DMS114 treated with DMSO at 0.1 percent for 48 hours (cell line): ENCODE results near the gene P3H4.
A peak's percentile ranks its signal among the peaks of the same experiment; 100 is the strongest.
"Not testable (repeated sequence)": the region's sequence is repeated elsewhere in the genome, so short reads cannot be mapped to it uniquely, and the experiment has no call there.

ENCODE experiments used
- DNase-seq: peaks from one replicate; lab custom pipeline; 2025; ENCODE audit not compliant: unreplicated experiment; lab: John Stamatoyannopoulos, UW

P3H4 gene, protein sequence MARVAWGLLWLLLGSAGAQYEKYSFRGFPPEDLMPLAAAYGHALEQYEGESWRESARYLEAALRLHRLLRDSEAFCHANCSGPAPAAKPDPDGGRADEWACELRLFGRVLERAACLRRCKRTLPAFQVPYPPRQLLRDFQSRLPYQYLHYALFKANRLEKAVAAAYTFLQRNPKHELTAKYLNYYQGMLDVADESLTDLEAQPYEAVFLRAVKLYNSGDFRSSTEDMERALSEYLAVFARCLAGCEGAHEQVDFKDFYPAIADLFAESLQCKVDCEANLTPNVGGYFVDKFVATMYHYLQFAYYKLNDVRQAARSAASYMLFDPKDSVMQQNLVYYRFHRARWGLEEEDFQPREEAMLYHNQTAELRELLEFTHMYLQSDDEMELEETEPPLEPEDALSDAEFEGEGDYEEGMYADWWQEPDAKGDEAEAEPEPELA

DNA sequence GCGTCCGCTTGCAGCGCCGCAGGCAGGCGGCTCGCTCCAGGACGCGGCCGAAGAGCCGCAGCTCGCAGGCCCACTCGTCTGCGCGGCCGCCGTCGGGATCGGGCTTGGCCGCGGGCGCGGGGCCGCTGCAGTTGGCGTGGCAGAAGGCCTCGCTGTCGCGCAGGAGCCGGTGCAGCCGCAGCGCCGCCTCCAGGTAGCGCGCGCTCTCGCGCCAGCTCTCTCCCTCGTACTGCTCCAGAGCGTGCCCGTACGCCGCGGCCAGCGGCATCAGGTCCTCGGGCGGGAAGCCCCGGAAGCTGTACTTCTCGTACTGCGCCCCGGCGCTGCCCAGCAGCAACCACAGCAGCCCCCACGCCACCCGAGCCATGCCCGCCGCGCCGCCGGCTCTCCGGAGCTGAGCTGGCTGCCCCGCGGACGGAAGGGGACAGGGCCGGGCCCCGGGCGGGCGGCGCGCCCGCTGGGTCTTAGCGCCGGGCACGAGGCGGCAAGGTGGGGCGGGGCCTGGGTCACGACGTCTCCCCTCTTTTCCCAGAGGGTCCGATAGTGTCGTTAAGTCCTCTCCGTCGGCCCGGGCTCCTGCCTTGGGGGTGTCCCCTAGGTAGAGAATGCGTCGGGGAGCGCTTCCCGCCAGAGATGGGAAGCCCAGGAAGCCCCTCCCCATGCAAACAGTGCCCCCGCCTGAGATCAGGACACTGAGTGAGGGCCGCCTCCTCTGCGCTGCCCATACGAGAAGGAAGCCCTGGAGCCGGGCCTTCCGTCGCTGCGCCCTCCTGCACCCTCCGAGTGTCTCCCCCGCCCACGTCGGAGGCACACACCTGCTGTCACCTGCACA, at the start of gene P3H4:
TSS of gene P3H4 (minus strand) at position 401 of the 832 bp plus-strand sequence. CDS start at position 367, 34 bp downstream.
- peak; percentile 55 for DNase-seq

DNA sequence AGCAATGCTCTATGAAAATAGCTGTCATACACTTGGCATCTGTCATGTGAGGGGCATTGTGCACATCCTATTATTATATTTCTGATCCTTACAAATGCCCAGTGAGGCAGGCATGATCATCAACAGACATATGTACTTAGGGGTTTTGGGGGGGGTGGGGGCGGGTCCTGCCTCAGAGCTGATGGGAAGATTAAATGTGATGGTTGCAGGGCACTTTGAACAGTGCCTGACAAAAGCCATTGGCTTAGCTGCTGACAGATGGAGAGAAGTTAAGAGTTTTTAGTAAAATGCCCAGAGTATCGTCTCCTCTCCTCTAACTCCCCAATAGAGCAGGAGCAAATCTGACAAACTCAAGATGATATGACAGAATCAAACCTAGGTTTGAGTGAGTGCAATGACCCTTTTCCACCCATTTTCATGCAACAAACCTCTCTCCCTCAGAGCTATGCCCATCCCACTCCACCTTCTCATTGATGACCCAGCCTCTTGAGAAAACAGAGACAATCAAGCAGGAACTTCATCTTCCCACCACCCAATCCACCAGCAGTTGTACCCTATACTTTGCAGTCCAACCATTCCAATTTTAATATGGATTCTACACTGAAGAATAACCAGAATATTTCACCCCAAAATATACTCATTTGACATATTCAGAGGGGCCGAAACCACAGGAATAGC, 48.6 kb upstream of the P3H4 start:
- DNase-seq: no peak

DNA sequence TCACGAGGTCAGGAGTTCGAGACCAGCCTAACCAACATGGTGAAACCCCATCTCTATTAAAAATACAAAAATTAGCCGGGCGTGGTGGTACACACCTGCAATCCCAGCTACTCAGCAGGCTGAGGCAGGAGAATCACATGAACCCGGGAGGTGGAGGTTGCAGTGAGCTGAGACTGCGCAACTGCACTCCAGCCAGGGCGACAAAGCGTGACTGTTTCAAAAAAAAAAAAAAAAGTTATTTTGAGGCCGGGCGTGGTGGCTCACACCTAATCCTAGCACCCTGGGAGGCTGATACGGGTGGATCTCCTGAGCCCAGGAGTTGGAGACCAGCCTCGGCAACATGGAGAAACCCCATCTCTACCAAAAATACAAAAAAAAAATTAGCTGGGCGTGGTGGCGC, 39.6 kb upstream of the P3H4 start:
- not testable (repeated sequence) for DNase-seq

DNA sequence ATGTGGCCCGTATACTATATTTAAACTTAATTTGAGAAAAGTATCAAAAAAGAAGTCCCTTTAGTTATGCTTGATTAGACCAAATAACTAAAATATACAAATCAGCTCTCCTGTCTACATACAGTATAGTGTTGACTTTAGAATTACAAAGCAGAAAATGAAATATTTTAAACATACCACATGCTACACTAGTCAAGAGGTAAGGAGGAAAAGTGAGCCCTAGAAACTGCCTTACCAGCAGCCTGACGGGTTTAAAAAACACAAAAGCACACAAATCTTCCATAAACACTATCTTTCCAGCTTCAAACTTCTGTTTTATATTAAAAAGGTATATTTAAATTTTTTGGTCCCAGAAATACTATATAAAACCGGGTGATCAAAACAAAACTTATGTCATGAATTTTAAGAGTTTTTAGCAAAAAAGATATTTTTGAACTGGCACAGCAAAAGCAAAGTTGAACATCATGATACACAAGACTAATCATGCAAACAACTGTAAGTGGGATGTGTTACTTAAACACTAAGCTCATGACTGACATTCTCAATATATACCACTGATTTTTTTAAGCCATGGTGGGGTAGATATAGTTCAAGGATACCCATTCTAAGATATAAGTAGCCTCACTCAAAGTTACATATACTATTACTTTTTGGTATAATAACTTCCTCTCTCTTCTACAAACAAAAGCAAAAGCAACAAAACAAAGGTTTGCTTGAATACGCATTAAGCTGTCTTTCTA, 37.7 kb upstream of the P3H4 start:
- DNase-seq: no peak

DNA sequence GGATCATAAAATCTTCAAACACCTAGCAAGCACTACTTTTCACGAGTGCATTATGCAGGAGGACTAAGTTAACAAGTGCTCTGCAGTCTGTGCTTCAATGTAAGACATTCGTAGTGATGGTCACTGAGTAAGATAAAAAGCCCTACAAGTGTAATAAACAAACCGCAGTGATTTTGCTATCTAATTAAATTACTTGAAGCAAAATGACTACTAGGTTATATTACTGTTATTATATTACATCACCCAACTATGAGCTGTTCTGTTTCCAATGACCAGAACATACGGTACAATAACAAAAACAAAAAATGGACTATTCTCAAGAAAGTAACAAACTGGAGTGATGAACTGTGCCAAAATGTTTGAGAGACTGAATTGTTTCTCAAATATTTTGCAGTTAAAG, 37.0 kb upstream of the P3H4 start:
- DNase-seq: no peak

DNA sequence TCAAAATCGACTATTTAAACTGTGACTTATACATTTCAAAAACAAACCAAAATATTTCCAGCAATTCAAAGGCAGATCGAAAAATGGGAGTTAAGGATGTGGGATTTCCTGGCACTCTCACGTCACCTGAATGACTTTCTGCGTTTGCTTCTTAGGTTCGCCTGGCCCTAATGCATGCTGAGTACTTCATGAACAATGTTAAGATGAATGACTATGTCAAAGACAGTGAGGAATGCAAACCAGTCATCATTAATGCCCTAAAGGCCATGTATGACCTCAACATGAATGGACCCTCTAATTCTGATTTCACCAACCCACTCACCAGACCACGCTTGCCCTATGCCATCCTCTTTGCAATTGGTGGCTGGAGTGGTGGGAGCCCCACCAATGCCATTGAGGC, 33.2 kb upstream of the P3H4 start:
- DNase-seq: no peak

DNA sequence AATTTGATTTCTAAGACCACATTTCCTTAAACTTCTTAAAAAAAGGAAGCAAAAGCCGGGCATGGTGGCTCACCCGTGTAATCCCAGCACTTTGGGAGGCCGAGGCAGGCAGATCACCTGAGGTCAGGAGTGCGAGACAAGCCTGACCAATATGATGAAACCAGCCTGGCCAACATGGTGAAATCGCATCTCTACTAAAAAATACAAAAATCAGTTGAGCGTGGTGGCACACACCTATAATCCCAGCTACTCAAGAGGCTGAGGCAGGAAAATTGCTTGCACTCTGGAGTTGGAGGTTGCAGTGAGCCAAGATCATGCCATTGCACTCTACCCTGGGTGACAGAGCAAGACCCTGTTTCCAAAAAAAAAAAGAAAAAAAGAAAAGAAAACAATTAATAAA, 29.0 kb upstream of the P3H4 start:
- not testable (repeated sequence) for DNase-seq

DNA sequence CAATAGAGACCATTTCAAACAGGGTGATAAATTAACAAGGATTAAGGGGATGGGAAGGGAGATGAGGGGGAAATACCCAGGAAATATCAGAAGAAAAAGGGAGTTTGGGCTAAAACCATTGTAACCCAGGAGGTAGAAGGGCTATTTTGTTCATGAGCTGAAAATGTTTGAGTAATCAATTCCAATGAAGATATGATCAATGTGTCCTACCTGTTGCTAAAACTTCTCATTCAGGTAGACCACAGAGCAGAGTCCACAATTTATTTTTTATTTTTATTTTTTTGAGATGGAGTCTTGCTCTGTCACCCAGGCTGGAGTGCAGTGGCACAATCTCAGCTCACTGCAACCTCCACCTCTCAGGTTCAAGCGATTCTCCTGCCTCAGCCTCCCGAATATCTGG, 27.7 kb upstream of the P3H4 start:
- not testable (repeated sequence) for DNase-seq

DNA sequence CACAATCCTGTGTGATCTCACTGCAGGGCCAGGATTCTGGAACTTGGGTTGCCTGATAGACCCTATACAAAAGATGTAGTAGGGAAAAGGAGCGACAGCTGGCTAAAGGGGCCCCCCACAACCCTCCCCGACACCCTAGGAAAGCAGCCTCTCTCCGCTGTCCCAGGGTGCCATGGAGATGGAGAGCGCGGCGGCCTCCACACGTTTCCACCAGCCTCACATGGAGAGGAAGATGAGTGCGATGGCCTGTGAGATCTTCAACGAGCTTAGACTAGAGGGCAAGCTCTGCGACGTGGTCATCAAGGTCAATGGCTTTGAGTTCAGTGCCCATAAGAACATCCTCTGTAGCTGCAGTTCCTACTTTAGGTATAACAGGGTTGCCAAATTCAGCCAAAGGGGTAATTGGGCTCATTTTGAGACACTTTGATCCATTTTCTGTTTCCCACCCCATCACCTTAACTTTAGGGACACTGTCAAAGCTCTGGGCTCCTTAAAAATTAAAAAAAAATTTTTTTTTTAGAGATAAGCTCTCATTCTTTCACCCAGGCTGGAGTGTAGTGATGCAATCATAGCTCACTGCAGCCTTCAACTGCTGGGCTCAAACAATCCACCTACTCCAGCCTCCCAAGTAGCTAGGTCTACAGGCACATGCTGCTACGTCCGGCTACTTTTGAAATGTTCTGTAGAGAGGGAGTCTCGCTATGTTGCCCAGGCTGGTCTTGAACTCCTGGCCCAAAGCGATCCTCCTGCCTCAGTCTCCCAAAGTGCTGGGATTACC, 26.2 kb upstream of the P3H4 start, which contains the start of gene KLHL10:
TSS of gene KLHL10 (plus strand) at position 65 of the 778 bp plus-strand sequence. CDS start at position 173, 108 bp downstream.
- DNase-seq: no peak

DNA sequence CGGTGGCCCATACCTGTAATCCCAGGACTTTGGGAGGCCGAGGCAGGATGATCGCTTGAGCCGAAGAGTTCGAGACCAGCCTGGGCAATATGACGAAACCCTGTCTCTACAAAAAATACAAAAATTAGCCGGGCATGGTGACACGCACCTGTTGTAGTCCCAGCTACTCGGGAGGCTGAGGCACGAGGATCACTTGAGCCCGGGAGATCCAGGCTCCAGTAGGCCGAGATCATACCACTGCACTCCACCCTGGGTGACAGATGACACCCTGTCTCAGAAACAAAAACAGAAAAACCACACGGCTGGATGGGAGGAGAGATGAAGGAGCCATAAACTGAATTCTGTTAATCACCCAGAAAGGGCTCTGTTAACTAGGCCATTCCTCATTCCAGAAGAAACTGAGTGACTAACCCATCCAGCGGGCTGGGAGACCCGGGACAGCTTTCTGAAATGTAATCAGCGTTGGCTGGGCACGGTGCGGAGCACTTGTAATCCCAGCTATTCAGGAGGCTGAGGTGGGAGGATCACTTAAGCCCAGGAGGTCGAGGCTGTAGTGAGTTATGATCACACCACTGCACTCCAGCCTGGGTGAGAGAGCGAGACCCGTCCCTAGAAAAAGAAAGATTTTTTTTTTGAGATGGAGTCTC, 24.9 kb upstream of the P3H4 start:
- DNase-seq: no peak

DNA sequence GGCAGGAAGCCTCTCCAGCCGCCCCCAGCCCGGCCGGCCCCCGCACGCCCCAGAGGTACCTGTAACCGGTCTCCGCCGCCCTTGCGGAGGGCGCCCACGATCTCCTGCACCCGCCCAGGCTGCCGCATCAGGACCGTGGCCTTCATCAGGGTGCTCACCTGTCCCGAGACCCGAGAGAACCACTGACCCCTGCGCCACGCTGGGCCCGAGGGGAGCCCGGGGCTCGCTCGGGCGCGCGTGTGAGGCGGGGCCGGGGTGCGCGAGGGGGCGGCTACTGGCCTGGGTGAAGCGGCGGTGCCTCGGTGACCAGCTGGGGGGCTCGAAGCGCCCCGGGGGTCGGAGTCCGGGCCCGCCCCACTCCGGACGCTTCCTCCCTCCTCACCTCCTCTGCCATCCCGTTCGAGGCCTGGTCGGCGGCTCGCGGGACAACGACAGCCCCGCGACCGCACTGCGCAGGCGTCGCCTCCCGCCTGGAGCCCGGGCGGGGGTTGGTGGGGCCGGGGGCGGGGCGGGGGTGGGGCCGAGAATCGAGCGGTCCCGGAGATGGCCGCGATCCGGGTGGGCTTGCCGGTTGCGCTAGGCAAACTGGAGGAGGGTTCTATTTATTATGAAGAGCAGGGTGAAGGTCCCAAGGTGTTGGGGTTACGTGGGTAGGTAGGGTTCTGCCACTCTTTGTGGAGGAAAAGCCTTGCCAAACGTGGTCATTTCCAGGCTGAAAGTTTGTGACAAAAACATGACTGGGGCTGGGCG, 24.2 kb upstream of the P3H4 start, which contains the start of gene NT5C3B:
TSS of gene NT5C3B (minus strand) at position 433 of the 750 bp plus-strand sequence. CDS start at position 394, 39 bp downstream.
- DNase-seq: peak; percentile 33

DNA sequence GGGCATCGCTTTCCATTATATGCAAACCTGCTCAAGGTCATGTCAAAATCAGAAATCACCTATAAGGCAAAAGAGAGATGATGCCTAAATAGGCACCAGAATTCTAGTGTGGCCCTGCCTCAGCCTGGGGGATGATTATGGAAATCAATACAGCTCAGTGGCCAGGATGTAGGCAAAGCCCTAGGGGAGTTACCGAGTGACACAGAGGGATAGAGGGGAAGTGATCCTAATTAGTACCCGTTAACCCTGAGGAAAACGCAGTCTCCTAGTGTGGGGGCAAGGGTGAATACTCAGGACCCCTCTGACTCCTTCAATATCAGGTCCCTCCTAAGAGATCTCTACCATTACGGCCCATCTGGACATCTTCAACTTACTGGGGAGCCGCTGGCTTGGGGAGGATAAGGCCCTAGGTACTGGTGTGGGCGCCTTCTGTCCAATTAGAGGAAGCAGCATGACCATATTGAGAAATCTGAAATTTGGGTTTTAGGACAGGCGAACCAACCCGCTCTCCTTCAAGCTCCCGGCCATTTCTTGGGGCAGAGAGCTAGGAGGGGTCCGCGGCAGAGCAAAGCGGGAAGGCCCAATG, 23.6 kb upstream of the P3H4 start:
- no peak for DNase-seq

DNA sequence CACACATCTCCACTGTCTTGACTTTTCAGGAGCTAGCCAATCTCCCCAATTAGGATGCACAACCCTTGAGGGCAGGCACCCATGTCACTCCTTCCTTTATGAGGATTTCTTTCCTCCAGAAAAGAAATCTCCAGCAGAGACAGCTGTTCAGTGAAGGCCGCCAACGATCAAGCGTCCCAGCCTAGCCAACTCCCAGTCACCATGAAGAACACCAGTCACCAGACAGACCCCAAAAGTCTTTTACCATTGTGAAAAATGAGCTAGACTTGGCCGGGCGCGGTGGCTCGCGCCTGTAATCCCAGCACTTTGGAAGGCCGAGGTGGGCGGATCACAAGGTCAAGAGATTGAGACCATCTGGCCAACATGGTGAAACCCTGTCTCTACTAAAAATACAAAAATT, 18.2 kb upstream of the P3H4 start:
- not testable (repeated sequence) for DNase-seq

DNA sequence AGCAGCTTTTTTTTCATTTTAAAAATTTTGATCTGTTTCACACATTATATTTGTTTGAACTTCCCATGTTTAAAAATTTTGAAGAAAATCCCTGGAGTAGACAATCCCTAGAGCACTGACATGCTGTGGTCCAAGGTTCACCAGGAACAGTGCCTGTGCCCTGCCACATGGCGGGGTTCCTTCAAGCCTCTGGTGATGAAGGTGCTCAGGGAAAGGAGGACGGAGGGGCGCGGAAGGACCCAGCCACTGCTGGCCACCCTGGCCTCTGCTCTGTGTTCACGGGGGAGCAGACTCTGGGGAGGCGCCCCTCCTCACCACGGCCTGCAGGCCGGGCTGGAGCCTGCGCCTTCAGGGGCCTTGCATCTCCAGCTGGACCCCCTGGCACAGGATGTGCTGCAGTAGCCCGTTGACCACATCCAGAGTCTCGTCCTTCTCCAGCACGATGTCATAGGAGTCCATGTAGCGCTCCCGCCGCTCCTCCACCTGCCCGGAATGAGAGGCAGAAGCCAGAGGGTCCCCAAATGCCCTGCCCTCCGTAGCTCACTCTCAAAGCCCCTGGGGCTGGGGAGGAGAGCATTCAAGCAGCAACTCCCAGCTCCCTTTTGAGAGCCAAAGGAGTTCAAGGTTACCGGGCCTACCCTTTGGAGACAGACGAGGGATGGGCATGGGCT, 13.6 kb upstream of the P3H4 start:
- no peak for DNase-seq

DNA sequence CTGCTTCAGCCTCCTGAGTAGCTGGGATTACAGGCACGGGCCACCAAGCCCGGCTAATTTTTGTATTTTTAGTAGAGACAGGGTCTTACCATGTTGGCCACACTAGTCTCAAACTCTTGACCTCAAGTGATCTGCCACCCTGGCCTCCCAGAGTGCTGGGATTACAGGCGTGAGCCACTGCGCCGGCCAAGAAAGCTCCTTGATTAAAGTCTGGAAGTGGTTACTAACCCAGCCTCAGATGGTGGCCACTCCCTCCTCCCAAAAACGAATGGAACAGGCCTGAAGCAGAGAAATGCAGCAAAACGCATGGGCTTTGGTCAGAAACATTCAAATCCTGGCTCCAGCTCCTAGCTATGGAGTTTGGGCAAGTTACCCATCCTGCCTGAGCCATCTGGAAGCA, 12.3 kb upstream of the P3H4 start:
- DNase-seq: no peak

DNA sequence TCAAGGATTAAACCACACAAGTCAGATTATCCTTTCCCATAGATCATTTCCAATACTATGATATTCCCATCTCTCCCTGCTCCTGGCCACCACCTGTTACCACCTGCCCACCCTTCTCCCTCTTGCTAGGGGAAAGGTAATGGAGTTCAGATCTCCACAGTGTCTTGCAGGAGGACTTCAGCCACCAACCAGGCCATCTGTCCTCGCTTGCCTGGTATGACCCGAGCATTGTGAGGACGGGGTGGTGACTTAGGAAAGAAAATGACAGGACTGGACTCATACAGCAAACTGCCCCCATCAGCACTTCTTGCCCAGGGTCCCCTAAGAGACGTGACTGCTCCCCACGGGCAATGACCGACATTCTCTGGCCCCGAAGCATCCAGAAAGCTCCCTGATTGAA, 11.8 kb upstream of the P3H4 start:
- DNase-seq: no peak

DNA sequence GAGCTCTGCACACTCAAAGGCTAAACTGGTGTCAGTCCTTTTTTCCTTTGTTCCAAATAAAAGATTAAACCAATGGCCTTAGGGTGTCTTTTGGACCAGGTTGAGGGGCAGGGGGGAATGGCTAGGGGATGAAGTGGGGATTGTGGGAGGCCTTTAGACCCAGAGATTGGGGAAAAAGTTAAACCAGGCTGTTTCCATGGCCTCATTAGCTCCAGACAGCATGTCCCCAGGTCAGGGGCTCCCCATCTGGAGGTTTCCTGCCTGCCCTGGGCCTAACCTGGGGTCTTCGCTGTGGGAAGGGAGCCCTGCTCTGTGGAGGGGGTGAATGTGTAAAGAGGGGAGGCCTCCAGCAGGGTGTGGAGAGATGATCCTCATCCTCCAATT, 11.4 kb upstream of the P3H4 start:
- DNase-seq: no peak
